Activated naive CD8-positive, alpha-beta T cell (primary cell): ENCODE measurements around the gene TGFBR1.

Experiments
- H3K27ac Mint-ChIP-seq: one replicate; pipeline ENCODE4 v1.8.0; 2021; ENCODE audit warnings: mixed read lengths
- H3K27me3 Mint-ChIP-seq: one replicate; pipeline ENCODE4 v1.8.0; 2021; ENCODE audit warnings: mixed read lengths
- H3K36me3 Mint-ChIP-seq: one replicate; pipeline ENCODE4 v1.8.0; 2021; ENCODE audit warnings: mixed read lengths
- H3K4me1 Mint-ChIP-seq: one replicate; pipeline ENCODE4 v1.8.0; 2021; ENCODE audit warnings: low read depth, mixed read lengths
- H3K4me3 Mint-ChIP-seq: one replicate; pipeline ENCODE4 v1.8.0; 2021; ENCODE audit warnings: mild to moderate bottlenecking, mixed read lengths
- H3K9me3 Mint-ChIP-seq: one replicate; pipeline ENCODE4 v1.8.0; 2021; ENCODE audit warnings: low read depth, mixed read lengths

The TGFBR1 gene

DNA sequence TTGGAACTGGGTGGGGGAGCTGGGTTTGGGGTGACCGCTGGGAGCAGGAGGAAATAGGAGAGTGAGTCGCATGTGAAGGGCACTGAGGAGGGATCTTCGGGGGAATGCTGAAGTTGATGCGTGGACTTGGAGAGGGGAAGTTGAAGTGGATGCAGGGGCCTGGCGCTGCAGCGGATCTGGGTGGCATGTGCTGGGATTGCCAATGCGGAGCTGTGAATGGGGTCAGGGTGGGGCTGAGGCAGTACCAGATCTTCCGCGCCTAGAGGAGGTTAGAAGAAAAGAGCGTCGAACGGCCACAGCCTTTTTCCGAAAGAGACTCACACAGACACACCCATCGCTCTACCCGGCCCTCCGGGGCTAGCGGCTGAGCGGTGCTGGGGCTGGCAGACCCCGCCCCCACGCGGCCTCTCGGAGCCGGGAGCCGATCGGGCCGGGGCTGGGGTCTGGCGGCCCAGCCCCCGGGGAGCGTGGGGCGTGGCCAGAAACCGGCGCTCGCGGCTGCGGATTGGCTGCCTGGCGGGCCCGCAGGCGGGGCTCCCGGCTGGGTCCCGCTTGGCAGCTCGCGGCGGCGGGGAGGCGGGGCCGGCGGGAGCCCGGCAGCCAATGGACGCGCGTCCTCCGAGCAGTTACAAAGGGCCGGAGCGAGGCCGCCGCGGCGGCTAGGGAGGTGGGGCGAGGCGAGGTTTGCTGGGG is at the start of gene TGFBR1:
TSS of gene TGFBR1 (plus strand) at position 655 of the 693 bp plus-strand sequence. CDS start 93 bp downstream, outside the sequence.
- Mint-ChIP-seq H3K27ac (peak within 1 kb of the TSS; percentile 89), H3K36me3 (peaks cover 2% of the 10 kb centered on the region), H3K27me3 (no peaks in the 10 kb centered on the region), H3K4me3 (peak within 1 kb of the TSS; percentile 95), H3K4me1 (peaks cover 48% of the 10 kb centered on the region), H3K9me3 (no peaks in the 10 kb centered on the region)

DNA sequence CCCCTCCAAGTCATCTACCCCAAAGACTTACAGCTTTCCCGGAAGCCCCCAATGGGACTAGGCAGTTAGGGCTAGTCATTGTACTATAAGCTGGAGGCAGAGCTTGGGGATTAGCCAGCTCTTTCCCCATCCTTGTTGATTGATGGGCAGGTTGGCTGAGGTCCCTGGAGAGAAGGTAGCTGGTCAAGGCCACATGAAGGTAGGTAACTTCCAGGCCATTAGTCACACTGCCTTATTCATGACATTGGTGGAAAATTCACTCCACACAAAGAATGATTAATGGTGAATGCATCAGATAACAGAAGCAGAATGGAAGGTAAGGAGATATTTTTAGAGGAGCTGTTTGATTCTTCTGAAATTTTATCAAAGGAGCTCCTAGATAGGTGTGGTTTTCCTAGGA is 49.5 kb upstream of the TGFBR1 start:
- H3K36me3 Mint-ChIP-seq = peaks cover 3% of the 10 kb centered on the region
- H3K27ac Mint-ChIP-seq = no peak overlapping the region
- H3K4me1 Mint-ChIP-seq = peaks cover 65% of the 10 kb centered on the region
- no peak overlapping the region for H3K4me3 Mint-ChIP-seq
- H3K27me3 Mint-ChIP-seq = no peaks in the 10 kb centered on the region
- no peaks in the 10 kb centered on the region for H3K9me3 Mint-ChIP-seq

DNA sequence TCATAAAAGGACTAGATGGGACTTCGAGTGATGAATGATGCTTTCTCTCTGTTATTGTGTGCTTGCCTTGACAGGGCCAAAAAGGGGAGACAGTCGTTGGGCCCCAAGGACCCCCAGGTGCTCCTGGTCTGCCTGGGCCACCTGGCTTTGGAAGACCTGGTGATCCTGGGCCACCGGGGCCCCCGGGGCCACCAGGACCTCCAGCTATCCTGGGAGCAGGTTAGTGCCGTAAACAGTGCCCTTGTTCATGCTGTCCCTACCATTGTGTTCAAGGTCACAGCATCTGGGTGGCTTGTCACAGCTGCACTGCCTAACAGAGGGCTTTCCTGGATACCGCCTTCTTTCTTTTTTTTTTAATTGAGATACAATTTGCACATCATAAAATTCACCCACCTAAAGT is 48.7 kb upstream of the TGFBR1 start:
- Mint-ChIP-seq H3K27me3 (no peaks in the 10 kb centered on the region), H3K4me1 (peaks cover 71% of the 10 kb centered on the region), H3K9me3 (no peaks in the 10 kb centered on the region), H3K27ac (no peak overlapping the region), H3K4me3 (no peak overlapping the region), H3K36me3 (peaks cover 3% of the 10 kb centered on the region)

DNA sequence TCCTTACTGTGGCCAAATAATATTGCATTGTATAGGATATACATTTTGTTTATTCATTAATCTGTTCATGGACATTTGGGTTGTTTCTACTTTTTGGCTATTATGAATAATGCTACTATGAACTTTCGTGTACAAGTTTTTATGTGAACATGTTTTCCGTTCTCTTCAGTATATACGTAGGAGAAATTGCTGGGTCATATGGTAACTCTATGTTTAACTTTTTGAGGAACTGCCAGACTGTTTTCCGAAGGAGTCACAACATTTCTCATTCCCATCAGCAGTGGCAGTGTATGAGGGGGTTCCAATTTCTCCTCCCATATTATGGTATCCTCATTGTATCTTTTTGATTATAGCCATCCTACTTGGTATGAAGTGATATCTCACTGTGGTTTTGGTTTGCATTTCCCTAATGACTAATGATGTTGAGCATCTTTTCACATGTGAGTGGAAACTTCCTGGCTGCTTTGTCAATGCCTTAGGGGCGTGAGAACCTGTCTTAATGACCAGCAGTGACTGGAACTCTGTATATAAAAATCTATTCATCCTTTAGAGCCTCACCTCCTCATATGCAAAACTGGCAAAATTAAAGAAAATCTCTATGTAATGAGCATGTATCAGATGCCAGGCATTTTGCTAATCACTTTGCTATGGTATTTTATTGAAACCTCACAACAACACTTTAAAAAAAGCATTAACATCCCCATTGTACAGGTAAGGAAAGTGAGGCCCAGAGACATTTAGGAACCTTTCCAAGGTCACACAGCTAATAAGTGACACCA is 47.8 kb upstream of the TGFBR1 start:
- no peaks in the 10 kb centered on the region for H3K9me3 Mint-ChIP-seq
- H3K4me3 Mint-ChIP-seq = peak overlapping the region; percentile 86
- H3K27ac Mint-ChIP-seq = peak overlapping the region; percentile 56
- peaks cover 71% of the 10 kb centered on the region for H3K4me1 Mint-ChIP-seq
- H3K27me3 Mint-ChIP-seq = no peaks in the 10 kb centered on the region
- H3K36me3 Mint-ChIP-seq = peaks cover 3% of the 10 kb centered on the region

DNA sequence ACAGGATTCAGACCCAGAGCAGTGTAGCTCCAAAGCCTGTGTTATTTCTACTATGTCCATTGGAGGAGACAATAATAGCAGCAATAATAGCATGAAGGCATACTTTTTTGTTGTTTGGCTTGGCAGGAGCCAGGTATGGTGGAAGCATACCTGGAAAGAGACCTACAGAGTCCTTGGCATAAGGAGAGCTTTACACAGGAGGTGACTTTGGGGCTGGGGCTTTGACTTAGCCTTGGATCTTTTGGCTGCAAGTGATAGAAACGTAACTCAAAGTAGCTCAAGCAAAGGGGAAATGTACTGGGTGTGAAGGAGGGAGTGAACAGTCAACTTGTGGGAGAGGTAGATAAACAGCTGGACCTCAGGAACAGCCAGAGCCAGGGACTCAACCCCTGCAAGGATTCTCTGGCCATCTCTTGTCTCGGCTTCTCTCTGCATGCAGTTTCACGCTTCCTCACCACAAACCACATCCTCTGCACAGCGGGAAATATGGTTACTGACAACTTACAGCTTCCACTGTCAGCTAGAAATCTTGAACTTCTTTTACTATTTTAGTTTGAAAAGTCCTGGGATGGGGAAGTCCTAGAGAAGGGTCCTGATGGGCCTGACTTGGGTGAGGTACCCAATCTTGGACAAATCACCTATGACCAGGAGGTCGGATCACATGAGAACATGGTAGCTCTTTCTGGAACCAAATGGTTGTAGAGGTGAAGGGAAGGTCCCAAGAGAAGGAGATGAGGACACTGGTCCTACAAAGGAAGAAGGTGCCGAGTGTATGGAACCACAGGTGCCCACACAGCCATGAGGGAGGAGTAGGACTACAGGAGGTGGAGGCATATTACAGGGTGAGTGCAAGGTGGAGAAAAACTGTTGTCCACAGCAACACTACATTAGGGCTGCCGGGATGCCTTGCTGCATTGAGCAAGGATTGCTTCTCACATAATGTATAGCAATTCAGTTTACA is 47.0 kb upstream of the TGFBR1 start:
- peak overlapping the region; percentile 86 for H3K4me3 Mint-ChIP-seq
- H3K36me3 Mint-ChIP-seq = peaks cover 3% of the 10 kb centered on the region
- H3K9me3 Mint-ChIP-seq = no peaks in the 10 kb centered on the region
- H3K27ac Mint-ChIP-seq = peak overlapping the region; percentile 56
- H3K27me3 Mint-ChIP-seq = no peaks in the 10 kb centered on the region
- H3K4me1 Mint-ChIP-seq = peaks cover 69% of the 10 kb centered on the region

DNA sequence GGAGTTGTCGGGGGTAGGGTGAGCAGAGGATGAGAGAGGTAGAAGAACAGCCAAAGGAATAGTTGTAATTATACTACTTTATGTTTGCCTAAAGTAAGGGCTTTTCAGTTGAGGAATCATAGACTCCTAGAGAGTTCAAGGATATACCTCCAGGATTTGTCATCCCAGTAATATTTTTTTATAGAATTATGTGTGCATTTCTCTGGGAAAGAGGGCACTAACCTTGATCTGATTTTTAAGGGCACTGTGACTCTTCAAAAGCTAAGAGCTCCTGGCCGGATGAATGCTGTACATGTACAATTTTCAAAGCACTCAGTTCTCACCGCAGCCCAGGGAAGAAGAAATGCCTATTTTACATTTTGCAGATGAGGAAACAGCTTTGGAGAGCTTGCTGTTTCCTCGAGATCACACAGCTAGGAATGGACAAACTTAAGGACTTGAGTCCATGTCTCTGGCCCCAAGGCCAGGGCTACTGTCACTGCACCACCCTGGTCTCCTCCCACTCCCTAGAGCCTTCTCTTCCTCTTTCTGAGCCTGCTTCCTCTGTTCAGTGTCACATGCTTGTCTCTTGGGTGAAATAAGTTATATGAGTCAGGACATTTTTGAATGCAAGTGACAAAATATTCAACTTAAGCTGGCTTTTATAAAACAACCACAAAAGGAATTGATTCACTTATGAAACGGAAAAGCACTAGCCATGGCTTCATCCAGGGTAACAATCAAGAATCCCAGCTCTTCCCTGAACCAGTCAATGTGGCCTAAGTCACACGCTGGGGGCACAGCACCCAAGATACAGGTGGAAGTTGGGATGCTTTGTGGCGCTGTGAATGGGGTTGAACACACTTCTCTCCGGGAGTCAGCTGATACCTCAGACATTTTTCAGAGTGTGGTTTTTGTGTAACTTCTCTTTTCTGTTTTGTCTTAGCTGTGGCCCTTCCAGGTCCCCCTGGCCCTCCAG is 45.7 kb upstream of the TGFBR1 start:
- H3K9me3 Mint-ChIP-seq = no peaks in the 10 kb centered on the region
- H3K36me3 Mint-ChIP-seq = peaks cover 3% of the 10 kb centered on the region
- H3K27me3 Mint-ChIP-seq = no peaks in the 10 kb centered on the region
- H3K4me1 Mint-ChIP-seq = peaks cover 66% of the 10 kb centered on the region
- H3K27ac Mint-ChIP-seq = peak overlapping the region; percentile 11
- H3K4me3 Mint-ChIP-seq = peak overlapping the region; percentile 86

DNA sequence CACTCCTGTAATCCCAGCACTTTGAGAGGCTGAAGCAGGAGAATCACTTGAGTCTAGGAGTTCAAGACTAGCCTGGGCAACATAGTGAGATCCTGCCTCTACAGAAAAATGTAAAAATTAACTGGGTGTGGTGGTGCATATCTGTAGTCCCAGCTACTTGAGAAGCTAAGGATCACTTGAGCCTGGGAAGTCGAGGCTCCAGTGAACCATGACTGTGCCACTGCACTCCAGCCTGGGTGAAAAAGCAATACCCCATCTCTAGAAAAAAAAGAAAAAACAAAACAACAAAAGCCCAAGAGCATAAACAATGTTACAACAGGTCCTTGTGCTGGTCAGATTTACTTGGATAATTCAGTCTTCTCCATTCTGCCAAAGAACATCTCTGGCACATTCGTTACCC is 44.3 kb upstream of the TGFBR1 start:
- peaks cover 62% of the 10 kb centered on the region for H3K4me1 Mint-ChIP-seq
- H3K27me3 Mint-ChIP-seq = no peaks in the 10 kb centered on the region
- no peak overlapping the region for H3K27ac Mint-ChIP-seq
- H3K9me3 Mint-ChIP-seq = no peaks in the 10 kb centered on the region
- H3K4me3 Mint-ChIP-seq = no peak overlapping the region
- H3K36me3 Mint-ChIP-seq = peaks cover under 1% of the 10 kb centered on the region

DNA sequence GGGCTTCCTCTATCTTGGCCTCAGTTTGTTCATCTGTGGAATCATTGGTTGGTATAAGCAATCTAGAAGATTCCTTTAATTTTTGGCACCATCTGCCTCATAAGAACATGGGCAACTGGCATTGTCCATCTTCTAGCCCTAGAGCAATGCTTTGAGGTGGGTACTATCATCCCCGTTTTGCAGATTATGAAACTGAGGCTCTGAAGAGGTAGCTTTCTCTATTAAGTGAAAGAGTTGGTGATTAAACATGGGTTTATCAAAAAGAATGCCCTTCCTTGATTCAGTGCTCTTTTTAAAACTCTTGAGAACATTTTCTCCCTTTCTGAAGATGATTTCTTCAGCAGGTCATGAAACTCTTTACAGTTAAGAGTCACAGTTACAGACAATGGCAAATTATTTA is 42.4 kb upstream of the TGFBR1 start:
- peaks cover 51% of the 10 kb centered on the region for H3K4me1 Mint-ChIP-seq
- H3K27me3 Mint-ChIP-seq = no peaks in the 10 kb centered on the region
- no peaks in the 10 kb centered on the region for H3K9me3 Mint-ChIP-seq
- H3K4me3 Mint-ChIP-seq = no peak overlapping the region
- no peaks in the 10 kb centered on the region for H3K36me3 Mint-ChIP-seq
- no peak overlapping the region for H3K27ac Mint-ChIP-seq

DNA sequence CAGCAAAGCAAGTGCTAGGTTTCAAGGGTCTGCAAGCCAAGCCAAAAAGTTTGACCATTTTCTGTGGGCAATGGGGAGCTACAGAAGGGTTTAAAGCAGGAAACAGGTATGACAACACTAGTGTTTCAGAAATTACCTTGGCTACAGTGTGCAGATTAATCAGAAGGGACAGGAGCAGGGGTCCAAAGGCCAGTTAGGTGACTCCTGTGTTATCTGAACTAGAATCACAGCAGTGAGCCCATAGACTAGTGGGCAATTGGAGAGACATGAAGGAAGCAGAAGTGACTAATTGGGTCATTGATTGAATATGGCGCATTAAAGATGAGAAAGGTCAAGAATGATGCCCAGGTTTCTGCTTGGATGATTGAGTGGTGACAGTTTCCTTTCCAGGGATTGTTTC is 41.4 kb upstream of the TGFBR1 start:
- peaks cover 44% of the 10 kb centered on the region for H3K4me1 Mint-ChIP-seq
- H3K36me3 Mint-ChIP-seq = no peaks in the 10 kb centered on the region
- H3K4me3 Mint-ChIP-seq = no peak overlapping the region

DNA sequence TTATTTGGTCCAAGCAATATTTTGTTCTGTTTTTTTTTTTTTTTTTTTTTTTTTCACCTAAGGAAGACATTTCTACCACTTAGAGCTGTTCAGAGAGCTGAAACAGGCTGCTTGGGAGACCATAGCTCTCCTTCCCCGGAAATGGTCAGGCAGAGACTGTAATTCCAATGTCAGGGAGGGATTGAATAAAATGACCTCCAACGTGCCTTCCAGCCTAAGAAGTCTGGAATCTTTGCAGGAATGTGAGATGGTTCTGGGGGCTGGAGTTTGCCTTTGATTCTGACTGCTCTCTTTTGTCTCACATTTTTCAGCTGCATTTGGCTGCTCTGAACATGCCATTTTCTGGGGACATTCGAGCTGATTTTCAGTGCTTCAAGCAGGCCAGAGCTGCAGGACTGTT is 38.3 kb upstream of the TGFBR1 start:
- H3K4me1 Mint-ChIP-seq = peaks cover 51% of the 10 kb centered on the region
- peaks cover 2% of the 10 kb centered on the region for H3K36me3 Mint-ChIP-seq
- no peaks in the 10 kb centered on the region for H3K27me3 Mint-ChIP-seq
- H3K9me3 Mint-ChIP-seq = no peaks in the 10 kb centered on the region
- H3K27ac Mint-ChIP-seq = no peak overlapping the region
- H3K4me3 Mint-ChIP-seq = no peak overlapping the region

More for the DNA sequence above, 41.4 kb upstream of the TGFBR1 start:
- no peaks in the 10 kb centered on the region for H3K27me3 Mint-ChIP-seq
- no peaks in the 10 kb centered on the region for H3K9me3 Mint-ChIP-seq
- H3K27ac Mint-ChIP-seq = no peak overlapping the region

DNA sequence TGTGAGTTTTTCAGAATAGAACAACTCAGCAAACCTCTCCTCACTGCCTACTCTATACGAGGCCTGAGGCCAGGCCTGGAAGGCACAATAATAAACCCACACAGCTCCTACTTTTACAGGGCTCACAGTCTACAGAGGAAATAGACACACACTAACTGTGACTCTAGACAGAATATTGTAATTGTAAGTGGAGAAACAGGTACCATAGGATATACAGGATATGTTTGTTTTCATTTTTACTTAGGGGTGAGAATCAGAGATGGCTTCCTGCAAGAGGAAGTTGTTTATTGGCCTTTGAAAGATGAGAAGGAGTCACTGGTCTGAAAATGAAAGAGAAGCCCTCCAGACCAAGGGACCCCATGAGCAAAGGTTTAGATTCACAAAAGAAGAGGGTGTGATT is 35.8 kb upstream of the TGFBR1 start:
- Mint-ChIP-seq H3K27ac (peak overlapping the region; percentile 50), H3K4me3 (peak overlapping the region; percentile 36), H3K36me3 (peaks cover 2% of the 10 kb centered on the region)

DNA sequence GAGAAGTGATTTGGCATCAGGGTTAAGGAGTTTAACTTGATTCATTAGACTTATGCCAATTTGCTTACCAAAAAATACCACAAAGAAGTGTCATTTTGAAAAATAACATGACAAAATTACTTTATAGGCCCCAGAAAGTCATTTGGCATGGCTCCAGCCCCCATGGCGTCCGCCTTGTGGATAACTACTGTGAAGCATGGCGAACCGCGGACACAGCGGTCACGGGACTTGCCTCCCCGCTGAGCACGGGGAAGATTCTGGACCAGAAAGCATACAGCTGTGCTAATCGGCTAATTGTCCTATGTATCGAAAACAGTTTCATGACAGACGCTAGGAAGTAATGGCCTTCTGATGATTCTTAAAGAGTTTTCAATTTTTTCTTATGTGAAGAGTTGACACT is 35.4 kb upstream of the TGFBR1 start:
- H3K36me3 Mint-ChIP-seq = peaks cover 2% of the 10 kb centered on the region
- no peaks in the 10 kb centered on the region for H3K27me3 Mint-ChIP-seq
- no peaks in the 10 kb centered on the region for H3K9me3 Mint-ChIP-seq
- peaks cover 47% of the 10 kb centered on the region for H3K4me1 Mint-ChIP-seq
- no peak overlapping the region for H3K4me3 Mint-ChIP-seq
- peak overlapping the region; percentile 50 for H3K27ac Mint-ChIP-seq

More for the DNA sequence above, 35.8 kb upstream of the TGFBR1 start:
- no peaks in the 10 kb centered on the region for H3K27me3 Mint-ChIP-seq
- no peaks in the 10 kb centered on the region for H3K9me3 Mint-ChIP-seq
- peaks cover 48% of the 10 kb centered on the region for H3K4me1 Mint-ChIP-seq

DNA sequence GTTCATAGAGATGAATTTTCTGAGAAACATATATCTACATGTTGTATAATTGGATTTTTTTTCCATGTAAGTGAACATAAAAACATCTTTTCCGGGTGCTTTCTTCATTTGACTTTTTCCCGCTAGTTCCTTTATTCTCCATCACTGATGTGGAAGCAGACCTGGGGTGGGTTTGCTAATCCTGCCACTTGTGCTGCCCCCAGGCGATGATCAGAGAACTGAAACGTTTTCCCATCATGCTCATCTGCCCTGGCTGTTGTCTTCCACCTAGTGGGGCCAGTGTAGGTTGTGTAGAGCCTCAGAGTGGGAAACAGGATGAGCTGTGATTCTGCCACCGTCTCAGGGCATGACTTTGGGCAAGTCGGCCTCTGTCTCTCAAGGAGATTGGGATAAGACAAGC is 34.2 kb upstream of the TGFBR1 start:
- Mint-ChIP-seq H3K36me3 (peaks cover 2% of the 10 kb centered on the region), H3K27me3 (no peaks in the 10 kb centered on the region), H3K9me3 (no peaks in the 10 kb centered on the region), H3K4me3 (no peak overlapping the region), H3K4me1 (peaks cover 54% of the 10 kb centered on the region), H3K27ac (no peak overlapping the region)
